Measurements from ENCODE around the gene SH3YL1.
"Not testable (repeated sequence)": the region's sequence is repeated elsewhere in the genome, so short reads cannot be mapped to it uniquely, and the experiment has no call there.

Gene SH3YL1

GRCh38 chr2:184695-185094 is 79.1 kb downstream of the SH3YL1 start:
- H3K9me3 ChIP-seq (ENCODE audit: control insufficient read depth, insufficient read depth, low read length): peaks cover 22% of the 10 kb centered on the region
- no peak overlapping the region for H3K9ac ChIP-seq (ENCODE audit: low read depth, low read length)
- H3K4me3 ChIP-seq (ENCODE audit: low read depth, low read length): no peak overlapping the region
- no peaks in the 10 kb centered on the region for H3K4me1 ChIP-seq (ENCODE audit: control insufficient read depth, insufficient read depth, low read length)
- no peaks in the 10 kb centered on the region for H3K27me3 ChIP-seq (ENCODE audit: control insufficient read depth, insufficient read depth, low read length)
- no peaks in the 10 kb centered on the region for H3K36me3 ChIP-seq (ENCODE audit: control insufficient read depth, insufficient read depth, low read length)

- H3K36me3 ChIP-seq (ENCODE audit: control insufficient read depth, insufficient read depth, low read length): no peaks in the 10 kb centered on the region
- no peak overlapping the region for H3K9ac ChIP-seq (ENCODE audit: low read depth, low read length)
- no peaks in the 10 kb centered on the region for H3K27me3 ChIP-seq (ENCODE audit: control insufficient read depth, insufficient read depth, low read length)
- H3K4me1 ChIP-seq (ENCODE audit: control insufficient read depth, insufficient read depth, low read length): no peaks in the 10 kb centered on the region
- H3K9me3 ChIP-seq (ENCODE audit: control insufficient read depth, insufficient read depth, low read length): peaks cover 12% of the 10 kb centered on the region
- no peak overlapping the region for H3K4me3 ChIP-seq (ENCODE audit: low read depth, low read length)
Observed at GRCh38 chr2:182509-183122, 81.2 kb downstream of the SH3YL1 start.

GRCh38 chr2:180311-180710 is 83.5 kb downstream of the SH3YL1 start:
- no peaks in the 10 kb centered on the region for H3K36me3 ChIP-seq (ENCODE audit: control insufficient read depth, insufficient read depth, low read length)
- H3K4me3 ChIP-seq (ENCODE audit: low read depth, low read length): no peak overlapping the region
- peaks cover 10% of the 10 kb centered on the region for H3K9me3 ChIP-seq (ENCODE audit: control insufficient read depth, insufficient read depth, low read length)
- no peaks in the 10 kb centered on the region for H3K27me3 ChIP-seq (ENCODE audit: control insufficient read depth, insufficient read depth, low read length)
- H3K4me1 ChIP-seq (ENCODE audit: control insufficient read depth, insufficient read depth, low read length): no peaks in the 10 kb centered on the region
- H3K9ac ChIP-seq (ENCODE audit: low read depth, low read length): no peak overlapping the region

GRCh38 chr2:179886-180285 is 83.9 kb downstream of the SH3YL1 start:
- no peaks in the 10 kb centered on the region for H3K36me3 ChIP-seq (ENCODE audit: control insufficient read depth, insufficient read depth, low read length)
- H3K9me3 ChIP-seq (ENCODE audit: control insufficient read depth, insufficient read depth, low read length): peaks cover 5% of the 10 kb centered on the region
- H3K9ac ChIP-seq (ENCODE audit: low read depth, low read length): no peak overlapping the region
- H3K4me1 ChIP-seq (ENCODE audit: control insufficient read depth, insufficient read depth, low read length): no peaks in the 10 kb centered on the region
- H3K4me3 ChIP-seq (ENCODE audit: low read depth, low read length): no peak overlapping the region
- H3K27me3 ChIP-seq (ENCODE audit: control insufficient read depth, insufficient read depth, low read length): no peaks in the 10 kb centered on the region

- Histone ChIP-seq H3K9me3 (ENCODE audit: control insufficient read depth, insufficient read depth, low read length) (peaks cover under 1% of the 10 kb centered on the region), H3K27me3 (ENCODE audit: control insufficient read depth, insufficient read depth, low read length) (no peaks in the 10 kb centered on the region), H3K4me3 (ENCODE audit: low read depth, low read length) (no peak overlapping the region), H3K4me1 (ENCODE audit: control insufficient read depth, insufficient read depth, low read length) (no peaks in the 10 kb centered on the region), H3K36me3 (ENCODE audit: control insufficient read depth, insufficient read depth, low read length) (no peaks in the 10 kb centered on the region), H3K9ac (ENCODE audit: low read depth, low read length) (no peak overlapping the region)
Observed at GRCh38 chr2:177733-178132, 86.1 kb downstream of the SH3YL1 start.

- Histone ChIP-seq H3K9ac (ENCODE audit: low read depth, low read length) (no peak overlapping the region), H3K9me3 (ENCODE audit: control insufficient read depth, insufficient read depth, low read length) (no peaks in the 10 kb centered on the region), H3K27me3 (ENCODE audit: control insufficient read depth, insufficient read depth, low read length) (no peaks in the 10 kb centered on the region), H3K36me3 (ENCODE audit: control insufficient read depth, insufficient read depth, low read length) (no peaks in the 10 kb centered on the region), H3K4me1 (ENCODE audit: control insufficient read depth, insufficient read depth, low read length) (no peaks in the 10 kb centered on the region), H3K4me3 (ENCODE audit: low read depth, low read length) (no peak overlapping the region)
Observed at GRCh38 chr2:176917-177316, 86.9 kb downstream of the SH3YL1 start.

GRCh38 chr2:175880-176820 is 87.7 kb downstream of the SH3YL1 start:
- Histone ChIP-seq H3K4me3 (ENCODE audit: low read depth, low read length) (no peak overlapping the region), H3K36me3 (ENCODE audit: control insufficient read depth, insufficient read depth, low read length) (no peaks in the 10 kb centered on the region), H3K4me1 (ENCODE audit: control insufficient read depth, insufficient read depth, low read length) (no peaks in the 10 kb centered on the region), H3K27me3 (ENCODE audit: control insufficient read depth, insufficient read depth, low read length) (no peaks in the 10 kb centered on the region), H3K9ac (ENCODE audit: low read depth, low read length) (no peak overlapping the region), H3K9me3 (ENCODE audit: control insufficient read depth, insufficient read depth, low read length) (no peaks in the 10 kb centered on the region)

- no peak overlapping the region for H3K4me3 ChIP-seq (ENCODE audit: low read depth, low read length)
- no peaks in the 10 kb centered on the region for H3K4me1 ChIP-seq (ENCODE audit: control insufficient read depth, insufficient read depth, low read length)
- no peaks in the 10 kb centered on the region for H3K9me3 ChIP-seq (ENCODE audit: control insufficient read depth, insufficient read depth, low read length)
- H3K36me3 ChIP-seq (ENCODE audit: control insufficient read depth, insufficient read depth, low read length): no peaks in the 10 kb centered on the region
- no peaks in the 10 kb centered on the region for H3K27me3 ChIP-seq (ENCODE audit: control insufficient read depth, insufficient read depth, low read length)
- no peak overlapping the region for H3K9ac ChIP-seq (ENCODE audit: low read depth, low read length)
Observed at GRCh38 chr2:175161-175786, 88.6 kb downstream of the SH3YL1 start.

GRCh38 chr2:172120-172519 is 91.7 kb downstream of the SH3YL1 start:
- not testable (repeated sequence) for H3K36me3 ChIP-seq (ENCODE audit: control insufficient read depth, insufficient read depth, low read length); H3K9ac ChIP-seq (ENCODE audit: low read depth, low read length)

GRCh38 chr2:169741-170140 is 94.1 kb downstream of the SH3YL1 start:
- Histone ChIP-seq H3K27me3 (ENCODE audit: control insufficient read depth, insufficient read depth, low read length) (no peaks in the 10 kb centered on the region), H3K9me3 (ENCODE audit: control insufficient read depth, insufficient read depth, low read length) (no peaks in the 10 kb centered on the region), H3K9ac (ENCODE audit: low read depth, low read length) (no peak overlapping the region), H3K36me3 (ENCODE audit: control insufficient read depth, insufficient read depth, low read length) (no peaks in the 10 kb centered on the region), H3K4me3 (ENCODE audit: low read depth, low read length) (no peak overlapping the region), H3K4me1 (ENCODE audit: control insufficient read depth, insufficient read depth, low read length) (no peaks in the 10 kb centered on the region)

More at GRCh38 chr2:172120-172519, 91.7 kb downstream of the SH3YL1 start:
- not testable (repeated sequence) for H3K4me1 ChIP-seq (ENCODE audit: control insufficient read depth, insufficient read depth, low read length); H3K27me3 ChIP-seq (ENCODE audit: control insufficient read depth, insufficient read depth, low read length); H3K4me3 ChIP-seq (ENCODE audit: low read depth, low read length); H3K9me3 ChIP-seq (ENCODE audit: control insufficient read depth, insufficient read depth, low read length)

Data from iPS-15b (cell line).